Keratinocyte (primary cell): ENCODE results near the gene CFAP100.

ENCODE experiments used
- CTCF ChIP-seq, 3 experiments: IDR thresholded peaks in 1 of 3; conservative IDR thresholded peaks in 1 of 3; optimal IDR thresholded peaks in 1 of 3; 2 replicates in 2 of 3; 3 replicates in 1 of 3; pipeline versions ENCODE3 to v1.5.1; 2011; ENCODE audit warnings: low read length in 3 of 3, mild to moderate bottlenecking in 3 of 3, moderate library complexity in 2 of 3, control low read depth in 1 of 3, inconsistent platforms in 1 of 3; ENCODE audit not compliant: insufficient read depth in 2 of 3; ENCODE audit errors: extremely low read depth in 1 of 3
- EZH2 ChIP-seq: IDR thresholded peaks from one replicate; pipeline ENCODE4 v1.6.1; 2012; ENCODE audit warnings: inconsistent platforms, mild to moderate bottlenecking, low read length, moderate library complexity

- TF ChIP-seq CTCF (optimal IDR thresholded peaks at IDR 0.05 in 1 of 3, IDR thresholded peaks at IDR 0.05 in 1 of 3, conservative IDR thresholded peaks at IDR 0.05 in 1 of 3; ENCODE audit: extremely low read depth in 1 of 3, insufficient read depth in 2 of 3, low read length in 3 of 3) (no peak), EZH2 (no peak)
These were observed 23.3 kb downstream of the CFAP100 start for GRCh38 chr3:126417981-126418530.
